H1 (cell line): ENCODE results near the gene WDR4. TPM values are rescaled to one million over a fixed set of nuclear protein-coding genes. Genes with fewer than 3 reads are reported as not detected.

Experiments used
- ATF3 ChIP-seq: IDR thresholded peaks from 2 replicates; pipeline ENCODE4 v1.6.1; 2011; ENCODE audit warnings: low read depth, mild to moderate bottlenecking, low read length; ENCODE audit not compliant: insufficient read depth
- BACH1 ChIP-seq: IDR thresholded peaks from 2 replicates; pipeline ENCODE4 v1.6.1; 2012; ENCODE audit warnings: low read length, improper control_type of control experiment
- BCL11A ChIP-seq, 2 experiments: IDR thresholded peaks; one replicate each; pipeline ENCODE4 v1.6.1; 2011; ENCODE audit warnings: low read depth in 2 of 2, low read length in 2 of 2, mild to moderate bottlenecking in 2 of 2
- CHD7 ChIP-seq: fragments of 300-600 bp; sonication (generic); IDR thresholded peaks from 2 replicates; pipeline ENCODE4 v1.7.1; 2012; ENCODE audit warnings: low read length, moderate library complexity, mild to moderate bottlenecking, inconsistent platforms; ENCODE audit not compliant: insufficient replicate concordance
- MAX ChIP-seq: IDR thresholded peaks from 2 replicates; pipeline ENCODE4 v1.6.1; 2012; ENCODE audit warnings: inconsistent platforms
- SP1 ChIP-seq: IDR thresholded peaks from 2 replicates; pipeline ENCODE4 v1.6.1; 2011; ENCODE audit warnings: low read depth, low read length
- SP4 ChIP-seq: IDR thresholded peaks from 2 replicates; pipeline ENCODE4 v1.6.1; 2012; ENCODE audit warnings: low read length, inconsistent platforms
- TEAD4 ChIP-seq: IDR thresholded peaks from 2 replicates; pipeline ENCODE4 v1.6.1; 2012; ENCODE audit warnings: low read depth, low read length, inconsistent platforms, mixed read lengths
- polyA plus RNA-seq, 7 experiments: library from polyadenylated mRNA; depleted of rRNA in 3 of 7; stranded (reverse) in 5 of 7; unstranded in 2 of 7; fragments of >200 nt in 5 of 7; fragments of 200-250 nt in 2 of 7; gene quantifications; 1 replicate in 5 of 7; 2 replicates in 1 of 7; 4 replicates in 1 of 7; pipeline versions ENCODE4 v1.2.1 to v1.2.3, GENCODE V29; 2011 to 2013; ENCODE audit warnings: missing spikeins in 2 of 7, mixed read lengths in 2 of 7
- total RNA-seq: library from RNA; stranded (reverse); fragmentation: NEBNext Ultra II Directional; extraction: Animal tissue kit (Norgen Biotek cat#: 25700); gene quantifications from 2 replicates; pipeline ENCODE4 v1.2.1, GENCODE V29; 2021

WDR4 gene
- total and polyA plus RNA-seq, 2 of the 8 experiments (the other 6 are each of a cell fraction or from before 2014, with no cell fraction given) = 28.9 to 47.8 TPM

- TF ChIP-seq CHD7 = no peak
- no peak for TF ChIP-seq BACH1
- no peak for TF ChIP-seq ATF3
- TF ChIP-seq SP4 = no peak
- TF ChIP-seq TEAD4 = no peak
- no peak for TF ChIP-seq MAX
- TF ChIP-seq SP1 = no peak
- TF ChIP-seq BCL11A (IDR thresholded peaks at IDR 0.05; ENCODE audit: low read depth in 2 of 2, low read length in 2 of 2) = no peak
Measured at GRCh38 chr21:42843056-42843455, 36.3 kb downstream of the WDR4 start (continued).
